Activated CD4-positive, alpha-beta T cell treated with anti-CD3 and anti-CD28 coated beads for 4 hours (primary cell): ENCODE data around the gene DTYMK.

ENCODE experiments used
- DNase-seq, 2 donors: peaks; one replicate each; pipeline ENCODE4 v3.0.0-alpha.2; 2020

DTYMK gene

GRCh38 chr2:241703032-241703604, 16.5 kb upstream of the DTYMK start:
- DNase-seq: no peak

DNA sequence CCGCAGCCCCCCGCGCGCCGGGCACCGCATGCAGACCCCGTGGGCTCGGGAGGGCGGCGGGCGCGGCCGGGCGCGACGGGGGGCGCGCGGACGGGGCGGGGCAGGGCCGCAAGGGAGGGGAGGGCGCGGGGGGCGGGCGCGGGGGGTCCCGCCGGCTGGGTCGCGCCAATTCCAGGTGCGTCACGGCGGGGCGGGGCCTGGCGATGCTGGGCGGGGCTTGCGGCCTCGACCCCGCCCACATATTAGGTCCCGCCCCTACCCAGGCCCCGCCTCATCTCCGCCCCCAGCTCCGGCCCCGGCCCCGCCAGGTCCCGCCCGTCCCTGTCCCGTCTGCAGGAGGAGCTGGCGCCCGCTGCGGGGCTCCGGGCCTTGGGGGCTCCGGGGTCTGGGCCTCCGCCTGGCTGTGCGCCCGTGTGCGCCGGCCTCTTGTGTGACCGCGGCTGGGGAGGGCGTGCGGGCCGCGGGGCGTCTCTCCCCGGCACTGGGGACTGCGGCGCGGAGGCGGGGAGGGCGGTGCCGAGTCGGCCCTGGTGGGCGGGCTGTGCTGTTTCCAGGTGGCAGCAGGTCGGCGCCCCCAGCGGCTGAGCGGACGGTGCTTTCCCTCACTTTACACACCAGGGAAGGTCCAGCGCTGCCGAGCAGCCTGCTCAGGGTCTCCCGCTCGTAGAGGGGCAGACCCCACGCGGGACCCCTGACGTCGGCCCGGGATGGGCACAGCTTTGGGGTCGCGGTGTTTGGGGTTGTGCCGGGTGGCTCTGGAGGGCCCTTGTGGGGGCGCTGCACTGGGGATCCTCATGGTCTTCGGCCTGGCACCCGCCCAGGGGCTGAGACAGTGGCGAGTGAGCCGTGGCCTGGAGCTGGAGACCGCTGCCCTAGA, 15.8 kb upstream of the DTYMK start:
- DNase-seq: peak; percentile 91 to 94

- peak; percentile 97 for DNase-seq
Observed at GRCh38 chr2:241701399-241702154, 15.0 kb upstream of the DTYMK start, which contains the start of gene ING5. Gene ING5, plus strand, starts transcription at chr2:241702039. Its CDS starts 27 bp downstream, at chr2:241702066.

- no peak for DNase-seq
Observed at GRCh38 chr2:241701149-241701398, 14.5 kb upstream of the DTYMK start.

DNA sequence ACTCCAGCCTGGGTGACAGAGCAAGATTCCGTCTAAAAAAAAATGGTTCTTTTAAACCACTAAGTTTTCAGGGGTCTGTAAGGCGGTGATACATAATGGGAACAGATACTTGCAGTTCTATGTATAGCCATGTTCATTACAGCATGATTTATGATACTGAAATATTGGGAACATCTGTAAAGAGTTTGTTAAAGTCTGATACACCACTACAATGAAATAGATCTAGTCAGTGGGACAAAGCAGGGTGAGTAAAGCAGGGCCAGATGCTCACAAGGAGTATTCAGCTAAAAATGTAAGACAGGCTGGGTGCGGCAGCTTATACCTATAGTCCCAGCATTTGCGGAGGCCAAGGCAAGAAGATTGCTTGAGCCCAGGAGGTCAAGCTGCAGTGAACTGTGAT, 9.0 kb upstream of the DTYMK start:
- DNase-seq: no peak

GRCh38 chr2:241692448-241692847, 5.8 kb upstream of the DTYMK start:
- DNase-seq: no peak

GRCh38 chr2:241690202-241690717, 3.6 kb upstream of the DTYMK start:
- DNase-seq: no peak

- DNase-seq: peak in 1 of 2 donors; percentile 51
Observed at GRCh38 chr2:241689306-241689705, 2.7 kb upstream of the DTYMK start.

DNA sequence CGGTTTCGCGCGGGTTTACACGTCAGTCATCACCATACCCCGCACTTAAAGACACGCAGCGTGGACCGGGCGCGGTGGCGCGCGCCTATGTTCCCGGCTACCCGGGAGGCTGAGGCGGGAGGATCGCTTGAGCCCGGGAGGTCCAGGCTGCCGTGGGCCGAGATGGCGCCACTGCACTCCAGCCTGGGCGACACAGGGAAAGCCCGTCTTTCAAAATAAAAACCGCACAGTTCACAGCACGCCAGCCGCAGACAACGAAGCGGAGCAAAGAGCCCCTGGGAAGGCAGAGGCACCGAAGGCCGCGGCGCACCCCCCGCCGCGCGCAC, 328 bp downstream of the DTYMK start:
- no peak for DNase-seq

DNA sequence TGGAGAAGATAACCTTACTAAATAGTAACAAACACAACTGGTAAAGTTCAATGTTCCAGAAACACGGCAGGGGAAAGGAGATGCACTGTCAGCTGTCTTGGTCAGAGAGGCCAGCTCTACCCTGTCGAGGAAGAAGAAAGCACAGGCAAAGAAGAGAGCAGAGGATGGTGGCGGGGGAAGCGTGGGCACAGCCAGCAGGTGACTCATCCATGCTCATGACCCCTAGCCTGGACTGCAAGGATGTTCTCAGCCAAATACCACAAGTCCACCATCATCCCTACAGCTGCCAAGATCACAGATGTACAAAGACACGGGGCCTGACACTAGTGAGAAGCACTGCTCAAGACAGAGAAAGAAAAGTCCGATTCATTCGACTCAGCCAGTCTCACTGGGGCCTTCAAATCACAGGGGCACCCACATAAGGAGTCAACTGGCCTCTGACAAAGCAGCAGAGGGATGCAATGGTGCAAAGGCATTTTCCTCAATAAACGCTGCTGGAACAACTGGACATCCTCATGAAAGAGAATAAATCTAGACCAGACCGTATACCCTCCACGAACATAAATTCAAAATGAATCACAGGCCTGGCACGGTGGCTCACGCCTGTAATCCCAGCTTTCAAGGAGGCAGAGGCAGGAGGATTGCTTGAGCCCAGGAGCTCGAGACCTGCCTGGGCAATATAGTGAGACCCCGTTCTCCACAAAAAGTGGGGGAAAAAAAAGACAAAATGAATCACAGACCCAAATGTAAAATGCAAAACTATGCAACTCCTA, 5.6 kb downstream of the DTYMK start:
- DNase-seq: no peak

DNA sequence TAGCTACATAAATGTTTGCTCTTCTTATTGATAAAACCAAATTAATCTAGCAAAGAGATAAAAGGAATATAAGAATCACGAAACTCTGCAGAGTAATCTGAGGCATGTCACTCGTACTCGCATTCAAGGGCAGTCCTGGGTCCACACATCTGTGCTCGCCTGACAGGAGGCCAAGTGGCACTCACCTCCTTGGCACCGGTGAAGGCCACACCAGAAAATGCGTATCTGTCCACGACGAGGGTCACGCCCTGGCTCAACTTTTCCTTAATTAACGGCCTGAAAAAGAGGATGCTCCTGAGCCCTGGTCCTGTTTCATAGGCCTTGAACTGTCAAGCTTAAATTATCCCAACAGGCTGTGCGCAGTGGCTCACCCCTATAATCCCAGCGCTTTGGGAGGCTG, 6.6 kb downstream of the DTYMK start:
- DNase-seq: no peak

GRCh38 chr2:241678784-241679540, 7.7 kb downstream of the DTYMK start:
- DNase-seq: no peak

GRCh38 chr2:241678307-241678706, 8.3 kb downstream of the DTYMK start:
- DNase-seq: no peak

DNA sequence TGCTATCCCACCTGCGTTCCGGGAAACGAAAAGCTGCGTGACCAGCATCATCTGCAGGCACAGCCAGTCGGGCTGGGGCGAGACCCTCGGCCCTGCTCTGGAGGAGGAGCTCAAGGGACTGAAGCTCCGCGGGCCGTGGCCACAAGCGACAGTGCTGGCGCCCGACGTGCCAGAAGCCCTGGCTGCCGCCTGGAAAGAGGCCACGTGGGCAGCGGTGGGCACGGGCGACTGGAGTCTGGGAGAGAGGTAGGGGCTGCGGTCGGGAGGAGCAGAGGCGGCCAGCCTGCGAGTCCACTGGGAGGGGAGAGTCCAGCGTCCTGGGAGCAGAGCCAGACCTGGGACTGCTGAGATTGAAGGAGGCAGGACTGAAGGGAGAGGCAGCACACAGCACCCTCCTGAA, 9.2 kb downstream of the DTYMK start:
- DNase-seq: no peak

DNA sequence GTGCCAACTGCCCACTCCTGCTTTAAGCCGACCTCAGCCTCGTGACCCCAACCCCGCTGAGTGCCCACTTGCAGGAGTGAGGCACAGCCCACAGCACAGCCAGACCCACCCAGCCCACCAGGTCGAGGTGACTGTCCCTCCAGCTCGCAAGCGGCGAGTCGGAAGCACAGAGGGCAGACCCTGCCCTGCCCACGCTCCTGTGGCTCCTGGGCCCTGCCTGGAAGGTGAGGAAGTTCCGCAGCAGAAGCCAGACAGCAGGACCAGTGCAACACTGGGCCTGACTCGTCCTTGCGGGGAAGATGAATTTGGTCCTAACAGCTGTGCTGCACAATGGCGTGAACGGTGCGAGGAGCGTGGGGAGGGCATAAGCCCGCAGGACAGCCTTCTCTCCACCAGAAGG, 9.9 kb downstream of the DTYMK start:
- no peak for DNase-seq

DNA sequence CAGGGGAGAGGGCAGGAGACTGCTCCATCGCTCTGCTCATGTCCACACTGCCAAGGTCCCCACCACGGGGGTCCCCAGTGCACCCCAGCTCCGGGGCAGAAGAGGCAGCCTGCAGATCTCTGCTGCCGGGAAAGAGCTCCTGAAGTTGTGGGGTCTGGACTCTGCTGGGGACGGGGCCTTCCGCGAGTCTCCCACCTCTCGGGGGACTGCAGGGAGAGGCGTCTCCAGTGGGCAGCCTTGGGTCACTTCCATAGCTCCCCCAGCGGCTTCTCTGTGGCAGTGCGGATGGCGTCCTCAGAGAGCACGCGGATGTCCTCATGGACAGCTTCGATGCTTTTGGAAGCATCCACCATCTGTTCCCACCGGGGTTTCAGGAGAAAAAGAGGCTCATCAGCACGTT, 10.7 kb downstream of the DTYMK start:
- DNase-seq: no peak

GRCh38 chr2:241673797-241674725, 12.6 kb downstream of the DTYMK start:
- DNase-seq: no peak

DNA sequence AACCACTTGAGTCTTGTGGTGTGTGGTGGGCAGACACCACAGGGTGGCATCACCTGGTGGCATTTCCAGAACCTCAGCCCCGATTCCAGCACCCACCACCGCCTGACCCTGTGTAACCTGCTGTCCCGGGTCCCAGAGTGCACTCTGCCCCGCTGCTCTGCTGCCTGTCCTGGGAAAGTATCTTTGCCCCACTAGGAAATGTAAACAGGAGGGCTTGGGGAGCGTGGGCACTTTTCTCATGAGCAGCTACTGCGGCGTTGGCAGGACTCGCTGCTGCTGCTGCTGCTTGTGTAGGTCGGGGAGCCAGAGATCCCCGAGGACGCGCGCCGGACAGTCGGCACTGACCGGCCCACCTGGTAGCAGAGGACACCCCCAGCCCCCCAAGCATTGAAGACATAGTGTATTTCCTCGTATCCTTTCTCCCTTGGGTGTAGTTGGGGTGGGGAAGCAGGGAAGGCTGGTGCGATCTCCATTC, 13.4 kb downstream of the DTYMK start:
- no peak for DNase-seq

GRCh38 chr2:241672243-241673188, 14.1 kb downstream of the DTYMK start:
- DNase-seq: no peak
